ENCODE measurements around the gene ALDH1B1. TPM values are rescaled to one million over a fixed set of nuclear protein-coding genes. Genes with fewer than 3 reads are reported as not detected.

The ALDH1B1 gene
- total RNA-seq, 4 donors from 2014 or later: 130 to 432 (median 156) TPM

DNA sequence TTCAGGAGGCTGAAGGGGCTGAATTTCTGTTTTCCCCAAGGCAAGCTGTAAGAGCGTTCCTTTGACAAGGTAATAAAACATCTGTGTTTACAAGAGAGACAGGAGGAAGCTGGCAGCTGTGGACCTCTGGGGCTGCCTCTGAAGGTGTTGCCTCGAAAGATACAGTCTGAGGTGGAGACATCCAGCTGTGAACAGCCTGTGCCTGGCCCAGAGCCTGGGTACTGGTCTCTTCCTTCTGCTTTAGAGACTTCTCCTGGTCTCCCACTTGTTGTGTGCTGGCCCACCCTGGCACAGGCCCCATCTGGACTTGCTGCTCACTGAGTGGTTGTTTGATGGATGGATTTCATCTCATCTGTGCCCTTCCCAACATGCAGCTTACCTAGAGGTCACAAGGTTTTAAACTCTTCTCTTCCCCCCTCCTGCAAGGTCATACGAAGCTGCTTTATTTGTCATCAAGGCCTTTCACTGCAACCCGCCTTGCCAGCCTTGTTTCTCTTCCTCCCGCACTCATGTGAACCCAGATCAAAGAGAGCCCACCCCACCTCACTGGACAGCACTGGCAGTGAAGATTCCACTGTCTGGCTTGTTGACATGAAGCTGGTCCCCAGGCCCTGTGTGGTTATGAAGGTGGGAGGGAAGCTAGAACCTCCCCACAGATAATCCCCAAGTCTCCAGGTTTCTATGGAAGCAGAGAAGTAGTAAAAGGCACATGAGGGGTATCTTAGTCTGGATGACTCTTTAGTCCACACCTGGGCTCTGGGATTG, 35.0 kb upstream of the ALDH1B1 start:
- 62 to 67% methylated on average over 5 of the region's 5 CpGs for WGBS, 2 donors (ENCODE audit: low coverage in 1 of 2)
- Histone ChIP-seq H3K9me3 (no peaks in the 10 kb centered on the region), H3K27me3 (no peaks in the 10 kb centered on the region), H3K4me1 (peaks cover 0 to 23% (median 4%) of the 10 kb centered on the region in 3 donors), H3K4me3 (no peak overlapping the region), H3K36me3 (no peaks in the 10 kb centered on the region), H3K27ac (no peak overlapping the region)
- TF ChIP-seq EP300 (IDR thresholded peaks at IDR 0.05) (no peak), POLR2AphosphoS5 (IDR thresholded peaks at IDR 0.05) (no peak), POLR2A (IDR thresholded peaks at IDR 0.05) (no peak)
- TF ChIP-seq, protein P1, sequence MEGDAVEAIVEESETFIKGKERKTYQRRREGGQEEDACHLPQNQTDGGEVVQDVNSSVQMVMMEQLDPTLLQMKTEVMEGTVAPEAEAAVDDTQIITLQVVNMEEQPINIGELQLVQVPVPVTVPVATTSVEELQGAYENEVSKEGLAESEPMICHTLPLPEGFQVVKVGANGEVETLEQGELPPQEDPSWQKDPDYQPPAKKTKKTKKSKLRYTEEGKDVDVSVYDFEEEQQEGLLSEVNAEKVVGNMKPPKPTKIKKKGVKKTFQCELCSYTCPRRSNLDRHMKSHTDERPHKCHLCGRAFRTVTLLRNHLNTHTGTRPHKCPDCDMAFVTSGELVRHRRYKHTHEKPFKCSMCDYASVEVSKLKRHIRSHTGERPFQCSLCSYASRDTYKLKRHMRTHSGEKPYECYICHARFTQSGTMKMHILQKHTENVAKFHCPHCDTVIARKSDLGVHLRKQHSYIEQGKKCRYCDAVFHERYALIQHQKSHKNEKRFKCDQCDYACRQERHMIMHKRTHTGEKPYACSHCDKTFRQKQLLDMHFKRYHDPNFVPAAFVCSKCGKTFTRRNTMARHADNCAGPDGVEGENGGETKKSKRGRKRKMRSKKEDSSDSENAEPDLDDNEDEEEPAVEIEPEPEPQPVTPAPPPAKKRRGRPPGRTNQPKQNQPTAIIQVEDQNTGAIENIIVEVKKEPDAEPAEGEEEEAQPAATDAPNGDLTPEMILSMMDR (IDR thresholded peaks at IDR 0.05): no peak
- ATAC-seq: no peak

DNA sequence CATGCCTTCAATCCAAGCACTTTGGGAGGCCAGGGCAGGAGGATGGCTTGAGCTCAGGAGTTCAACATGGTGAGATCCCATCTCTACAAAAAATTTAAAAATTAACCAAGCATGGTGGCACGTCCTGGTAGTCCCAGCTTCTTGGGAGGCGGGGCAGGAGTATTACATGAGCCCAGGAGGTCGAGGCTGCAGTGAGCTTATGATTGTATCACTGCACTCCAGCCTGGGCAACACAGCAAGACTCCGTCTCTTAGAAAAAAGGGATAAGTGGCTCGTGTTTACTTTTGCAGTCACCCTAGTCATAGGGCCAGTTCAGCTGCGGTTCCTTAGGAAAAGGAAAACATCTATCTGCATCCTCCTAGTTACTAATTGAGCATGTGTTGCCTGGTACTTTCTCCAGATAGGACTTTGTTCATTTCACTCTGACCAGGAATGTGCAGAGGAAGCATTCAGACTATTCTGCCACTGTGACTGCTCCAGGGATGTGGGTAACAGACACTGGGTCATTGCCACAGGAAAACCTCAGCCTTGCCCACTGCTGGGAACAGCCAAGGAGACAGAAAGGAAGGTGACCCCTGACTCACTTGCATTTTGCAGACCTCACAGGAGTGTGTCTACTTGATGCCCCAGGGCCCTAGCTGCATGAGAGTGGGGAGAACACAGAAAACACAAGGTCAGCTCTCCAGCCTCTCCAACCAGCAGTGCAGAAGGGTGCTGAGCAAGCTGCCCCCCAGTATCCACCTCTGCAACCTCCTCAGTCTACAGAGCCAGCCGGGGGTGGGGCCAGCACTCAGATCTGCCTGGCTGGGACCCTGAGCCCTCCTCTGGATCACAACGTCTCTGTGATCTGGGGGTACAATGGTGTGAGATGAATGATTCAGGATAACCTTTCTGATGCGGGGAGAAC, 33.9 kb upstream of the ALDH1B1 start:
- no peak for ATAC-seq
- 72 to 91% methylated on average over 7 to 8 of the region's 9 CpGs for WGBS, 2 donors (ENCODE audit: low coverage in 1 of 2)
- TF ChIP-seq POLR2A (IDR thresholded peaks at IDR 0.05): no peak
- TF ChIP-seq, protein P1 (IDR thresholded peaks at IDR 0.05): no peak

DNA sequence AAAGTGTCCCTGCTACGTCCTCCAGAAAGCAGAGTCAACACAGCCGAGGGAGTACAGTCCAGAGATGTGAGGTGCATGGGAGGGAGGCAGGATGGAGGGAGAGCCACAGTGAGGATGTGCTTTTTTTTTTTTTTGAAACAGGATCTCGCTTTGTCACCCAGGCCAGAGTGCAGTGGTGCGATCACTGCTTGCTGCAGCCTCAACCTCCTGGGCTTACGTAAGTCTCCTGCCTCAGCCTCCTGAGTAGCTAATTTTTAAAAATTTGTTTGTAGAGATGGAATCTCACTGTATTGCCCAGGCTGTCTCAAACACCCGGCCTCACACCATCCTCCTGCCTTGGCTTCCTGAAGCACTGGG, 33.2 kb upstream of the ALDH1B1 start:
- Histone ChIP-seq H3K4me1 (peaks cover 0 to 27% (median 4%) of the 10 kb centered on the region in 3 donors), H3K9me3 (no peaks in the 10 kb centered on the region), H3K36me3 (no peaks in the 10 kb centered on the region), H3K4me3 (no peak overlapping the region), H3K27me3 (no peaks in the 10 kb centered on the region), H3K27ac (no peak overlapping the region)
- no peak for ATAC-seq
- TF ChIP-seq, protein P1 (IDR thresholded peaks at IDR 0.05): no peak
- TF ChIP-seq EP300 (IDR thresholded peaks at IDR 0.05): no peak
- TF ChIP-seq POLR2A (IDR thresholded peaks at IDR 0.05): no peak
- no peak for TF ChIP-seq POLR2AphosphoS5 (IDR thresholded peaks at IDR 0.05)
- WGBS, 2 donors (ENCODE audit: low coverage in 1 of 2): 70 to 93% methylated on average over 4 to 5 of the region's 6 CpGs

More for the DNA sequence above, 33.9 kb upstream of the ALDH1B1 start:
- Histone ChIP-seq H3K27me3 (no peaks in the 10 kb centered on the region), H3K4me3 (no peak overlapping the region), H3K36me3 (no peaks in the 10 kb centered on the region), H3K27ac (no peak overlapping the region), H3K9me3 (no peaks in the 10 kb centered on the region), H3K4me1 (peaks cover 0 to 26% (median 4%) of the 10 kb centered on the region in 3 donors)

DNA sequence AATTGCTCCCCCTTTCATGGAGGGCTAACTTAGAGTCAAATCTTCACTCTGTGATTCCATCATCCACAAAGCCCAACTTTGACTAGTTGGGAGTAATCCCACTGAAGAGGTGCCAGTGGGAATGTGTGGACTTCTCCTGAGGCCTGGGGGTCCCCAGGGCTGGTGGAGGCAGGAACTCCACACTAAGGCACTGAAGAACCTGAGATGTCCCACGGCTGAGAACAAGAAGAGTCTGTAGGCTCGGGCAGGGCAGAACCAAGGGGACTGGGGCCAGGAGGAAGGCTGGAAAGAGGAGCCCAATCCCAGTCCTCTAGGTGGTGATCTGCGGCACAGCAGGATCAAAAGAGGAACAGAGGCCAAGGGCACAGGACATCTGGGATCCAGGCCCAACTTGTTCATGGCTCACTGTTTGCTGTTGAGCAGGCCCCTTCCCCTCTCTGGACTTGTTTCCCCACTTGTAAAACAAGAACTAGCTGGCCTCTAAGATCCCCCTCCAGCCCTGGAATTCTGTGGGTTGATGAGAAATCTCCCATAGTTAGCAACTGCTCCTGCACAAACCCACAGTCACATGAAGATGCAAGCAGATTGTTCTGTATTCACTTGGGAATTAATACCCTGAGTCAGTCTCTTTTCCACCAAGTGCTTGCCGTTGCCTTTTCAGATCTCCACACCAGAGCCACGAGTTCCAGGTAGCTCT, 32.7 kb upstream of the ALDH1B1 start:
- H3K27ac ChIP-seq: no peak overlapping the region
- H3K36me3 ChIP-seq: no peaks in the 10 kb centered on the region
- no peak for ATAC-seq
- no peaks in the 10 kb centered on the region for H3K27me3 ChIP-seq
- TF ChIP-seq POLR2AphosphoS5 (IDR thresholded peaks at IDR 0.05) (no peak), POLR2A (IDR thresholded peaks at IDR 0.05) (no peak), EP300 (IDR thresholded peaks at IDR 0.05) (no peak)
- TF ChIP-seq, protein P1 (IDR thresholded peaks at IDR 0.05): no peak
- peaks cover 0 to 27% (median 4%) of the 10 kb centered on the region in 3 donors for H3K4me1 ChIP-seq
- 10 to 80% methylated on average over 2 to 3 of the region's 5 CpGs for WGBS, 2 donors (ENCODE audit: low coverage in 1 of 2)
- no peak overlapping the region for H3K4me3 ChIP-seq
- no peaks in the 10 kb centered on the region for H3K9me3 ChIP-seq
